Skeletal muscle satellite cell (primary cell): Measurements from ENCODE around the gene RNU6-8.

Experiments used
- H3K27me3 ChIP-seq: 2 replicates; pipeline ENCODE4 v1.7.0; 2013; ENCODE audit warnings: low read length; ENCODE audit not compliant: control insufficient read depth, insufficient read depth
- H3K36me3 ChIP-seq: 2 replicates; pipeline ENCODE4 v1.7.0; 2013; ENCODE audit warnings: mild to moderate bottlenecking, control low read depth, low read length; ENCODE audit not compliant: insufficient read depth
- H3K4me1 ChIP-seq: 2 replicates; pipeline ENCODE4 v1.7.0; 2013; ENCODE audit warnings: low read length; ENCODE audit not compliant: control insufficient read depth, insufficient read depth
- H3K4me2 ChIP-seq: 2 replicates; pipeline ENCODE4 v1.7.0; 2013; ENCODE audit warnings: mild to moderate bottlenecking, low read length
- H3K4me3 ChIP-seq: 2 replicates; pipeline ENCODE4 v1.7.0; 2013; ENCODE audit warnings: low read length
- H3K9ac ChIP-seq: 2 replicates; pipeline ENCODE4 v1.7.0; 2013; ENCODE audit warnings: mild to moderate bottlenecking, low read depth, low read length, moderate library complexity
- H3K9me3 ChIP-seq: replicated peaks from 2 replicates; pipeline ENCODE4 v1.7.0; 2013; ENCODE audit warnings: mild to moderate bottlenecking, control low read depth, low read length
- small RNA-seq: library from RNA; depleted of rRNA; stranded (forward); fragments of <200 nt; gene quantifications from one replicate; pipeline ENCODE3, GENCODE V24; 2012

RNU6-8 gene

GRCh38 chr14:32186248-32186647, 16.8 kb downstream of the RNU6-8 start:
- Histone ChIP-seq H3K4me1 (no peaks in the 10 kb centered on the region), H3K4me3 (no peak overlapping the region), H3K9ac (no peak overlapping the region), H3K27me3 (no peaks in the 10 kb centered on the region), H3K9me3 (no peaks in the 10 kb centered on the region), H3K4me2 (no peak overlapping the region), H3K36me3 (no peaks in the 10 kb centered on the region)

- Histone ChIP-seq H3K9ac (no peak overlapping the region), H3K4me3 (no peak overlapping the region), H3K9me3 (no peaks in the 10 kb centered on the region), H3K27me3 (peaks cover 3% of the 10 kb centered on the region), H3K4me1 (no peaks in the 10 kb centered on the region), H3K36me3 (no peaks in the 10 kb centered on the region), H3K4me2 (no peak overlapping the region)
Observed at GRCh38 chr14:32185097-32185496, 18.0 kb downstream of the RNU6-8 start.

DNA sequence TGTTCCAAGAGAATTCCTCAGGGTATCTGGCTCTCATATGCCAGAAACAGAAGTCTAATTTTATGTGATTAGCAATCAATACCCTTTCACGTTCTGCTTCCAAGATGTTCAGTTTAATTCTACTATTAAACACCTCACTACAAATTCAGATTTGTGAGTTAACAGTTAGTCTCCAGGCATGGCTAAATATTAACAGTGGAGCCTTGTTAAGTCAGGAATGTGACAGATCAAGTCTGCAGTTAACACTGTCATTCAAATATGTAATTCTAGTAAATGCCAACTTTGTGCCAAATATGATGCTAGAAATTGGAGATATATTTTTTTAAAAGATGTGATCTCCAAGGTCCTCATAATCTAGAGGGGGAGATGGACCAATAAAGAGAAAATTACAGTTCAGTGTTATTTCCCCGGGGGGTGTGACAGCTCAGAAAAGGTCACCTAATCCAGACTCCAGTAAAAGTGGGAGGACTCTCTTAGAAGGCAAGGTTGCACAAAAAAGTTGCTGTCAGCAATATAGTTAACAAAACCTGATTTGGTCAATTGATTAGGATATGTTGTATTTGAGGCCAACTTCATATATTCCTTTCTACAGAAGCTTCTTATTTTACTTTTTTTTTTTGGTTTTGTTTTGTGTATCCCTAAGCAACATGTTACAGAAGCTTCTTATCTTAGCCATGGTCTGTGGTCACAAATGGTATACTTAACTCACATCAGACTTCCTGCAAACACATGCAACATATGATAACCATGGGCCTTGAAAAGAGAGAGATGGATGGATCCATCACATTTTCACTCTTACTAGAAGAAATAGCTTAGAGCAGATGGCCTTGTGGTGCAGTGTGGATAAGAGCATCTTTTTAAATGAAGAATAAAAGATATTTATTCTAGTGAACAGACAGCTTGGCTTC, 19.7 kb downstream of the RNU6-8 start:
- H3K36me3 ChIP-seq: no peaks in the 10 kb centered on the region
- no peak overlapping the region for H3K4me2 ChIP-seq
- H3K4me1 ChIP-seq: no peaks in the 10 kb centered on the region
- peaks cover 2% of the 10 kb centered on the region for H3K9me3 ChIP-seq
- peaks cover 3% of the 10 kb centered on the region for H3K27me3 ChIP-seq
- no peak overlapping the region for H3K4me3 ChIP-seq
- H3K9ac ChIP-seq: no peak overlapping the region

GRCh38 chr14:32171469-32171868, 31.6 kb downstream of the RNU6-8 start:
- no peaks in the 10 kb centered on the region for H3K9me3 ChIP-seq
- H3K36me3 ChIP-seq: no peaks in the 10 kb centered on the region
- no peak overlapping the region for H3K4me2 ChIP-seq
- H3K4me1 ChIP-seq: no peaks in the 10 kb centered on the region
- no peak overlapping the region for H3K9ac ChIP-seq
- H3K27me3 ChIP-seq: no peaks in the 10 kb centered on the region
- H3K4me3 ChIP-seq: no peak overlapping the region

DNA sequence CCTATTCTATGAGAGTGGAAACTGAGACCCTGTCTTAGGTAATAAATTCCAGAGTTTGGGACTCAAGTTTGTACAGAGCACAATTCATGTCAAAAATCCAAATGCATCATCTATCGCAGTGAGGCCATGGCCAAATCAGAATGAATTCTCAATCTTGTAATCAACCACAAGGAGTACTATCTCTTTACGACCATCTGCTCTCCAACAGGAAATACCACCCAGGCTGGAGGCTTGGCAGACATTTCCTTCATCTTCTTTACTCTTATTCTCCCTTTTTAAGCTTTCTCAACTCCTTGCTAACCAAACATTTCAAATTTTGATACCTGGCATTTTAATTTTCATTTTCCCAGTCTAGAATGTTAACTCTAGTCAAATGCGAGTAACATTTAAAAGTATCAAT, 33.9 kb downstream of the RNU6-8 start:
- H3K36me3 ChIP-seq: no peaks in the 10 kb centered on the region
- no peaks in the 10 kb centered on the region for H3K4me1 ChIP-seq
- no peak overlapping the region for H3K4me2 ChIP-seq
- no peaks in the 10 kb centered on the region for H3K9me3 ChIP-seq
- H3K9ac ChIP-seq: no peak overlapping the region
- H3K4me3 ChIP-seq: no peak overlapping the region
- H3K27me3 ChIP-seq: no peaks in the 10 kb centered on the region

DNA sequence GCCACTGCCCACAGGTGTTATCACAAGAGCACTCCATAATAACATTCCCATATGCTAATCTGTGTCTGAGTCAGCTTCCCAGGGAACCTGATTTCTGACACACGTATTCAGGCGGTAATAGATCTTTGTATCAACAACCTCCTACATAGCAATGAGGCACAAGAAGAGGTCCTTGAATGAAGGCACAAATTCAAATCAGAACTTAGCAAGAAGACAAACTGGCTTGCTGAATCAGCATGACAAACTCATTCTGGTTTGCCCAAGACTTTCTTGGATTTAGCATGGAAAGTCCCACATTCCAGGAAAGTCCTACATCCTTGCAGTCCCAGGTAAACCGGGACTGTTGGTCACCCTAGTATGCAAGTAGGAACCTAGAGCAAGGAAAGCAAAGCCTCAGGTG, 35.2 kb downstream of the RNU6-8 start:
- no peak overlapping the region for H3K4me2 ChIP-seq
- H3K4me3 ChIP-seq: no peak overlapping the region
- no peak overlapping the region for H3K9ac ChIP-seq
- H3K4me1 ChIP-seq: no peaks in the 10 kb centered on the region
- no peaks in the 10 kb centered on the region for H3K9me3 ChIP-seq
- H3K27me3 ChIP-seq: no peaks in the 10 kb centered on the region
- no peaks in the 10 kb centered on the region for H3K36me3 ChIP-seq

- H3K4me2 ChIP-seq: no peak overlapping the region
- H3K4me3 ChIP-seq: no peak overlapping the region
- no peaks in the 10 kb centered on the region for H3K36me3 ChIP-seq
Observed at GRCh38 chr14:32166924-32167323, 36.1 kb downstream of the RNU6-8 start.

DNA sequence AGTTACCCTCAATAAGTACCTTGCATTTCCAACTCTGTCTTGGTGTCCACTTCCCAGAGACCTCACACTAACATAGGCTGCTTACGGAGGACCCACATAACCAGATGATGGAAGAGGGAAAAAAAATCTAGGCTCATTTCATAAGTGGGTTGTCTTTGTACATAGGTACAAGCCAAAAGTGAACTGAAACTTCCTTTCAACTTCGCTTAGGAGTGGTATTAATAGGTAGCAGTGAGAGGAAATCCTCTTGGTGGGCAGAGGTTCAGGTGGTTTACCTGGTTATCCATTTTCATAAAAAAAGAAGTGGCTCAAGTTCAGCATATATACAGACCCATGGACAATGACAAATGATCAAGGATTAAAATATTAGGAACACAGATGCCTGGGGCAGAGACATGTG, 37.0 kb downstream of the RNU6-8 start:
- H3K36me3 ChIP-seq: no peaks in the 10 kb centered on the region
- no peaks in the 10 kb centered on the region for H3K9me3 ChIP-seq
- H3K4me1 ChIP-seq: no peaks in the 10 kb centered on the region
- H3K27me3 ChIP-seq: no peaks in the 10 kb centered on the region
- no peak overlapping the region for H3K9ac ChIP-seq
- no peak overlapping the region for H3K4me2 ChIP-seq
- H3K4me3 ChIP-seq: no peak overlapping the region

More at GRCh38 chr14:32166924-32167323, 36.1 kb downstream of the RNU6-8 start:
- H3K27me3 ChIP-seq: no peaks in the 10 kb centered on the region
- no peaks in the 10 kb centered on the region for H3K4me1 ChIP-seq
- H3K9ac ChIP-seq: no peak overlapping the region
- no peaks in the 10 kb centered on the region for H3K9me3 ChIP-seq

Small RNA genes lying within 50 kb of the gene (small RNA-seq; reads per million reads assigned to genes)
- gene RNU6-7 (0.35 reads per million), gene RNU6-8 (19.4 reads per million, percentile 93 among the genes with 10 or more reads in this experiment)
